GM21367 (cell line): ENCODE measurements around the gene PRR16.

Experiments
- ATAC-seq: cut with Tn5 transposase; IDR thresholded peaks from one replicate; pipeline ENCODE4 v1.9.1; 2021; ENCODE audit not compliant: unreplicated experiment

Gene PRR16

GRCh38 chr5:120567066-120567465, 103.0 kb downstream of the PRR16 start:
- no peak for ATAC-seq

- ATAC-seq, result no peak
These were observed 103.8 kb downstream of the PRR16 start for GRCh38 chr5:120567921-120568320.

- no peak for ATAC-seq
These were observed 104.6 kb downstream of the PRR16 start for GRCh38 chr5:120568711-120569110.

- ATAC-seq, result no peak
These were observed 112.5 kb downstream of the PRR16 start for GRCh38 chr5:120576588-120576987.

DNA sequence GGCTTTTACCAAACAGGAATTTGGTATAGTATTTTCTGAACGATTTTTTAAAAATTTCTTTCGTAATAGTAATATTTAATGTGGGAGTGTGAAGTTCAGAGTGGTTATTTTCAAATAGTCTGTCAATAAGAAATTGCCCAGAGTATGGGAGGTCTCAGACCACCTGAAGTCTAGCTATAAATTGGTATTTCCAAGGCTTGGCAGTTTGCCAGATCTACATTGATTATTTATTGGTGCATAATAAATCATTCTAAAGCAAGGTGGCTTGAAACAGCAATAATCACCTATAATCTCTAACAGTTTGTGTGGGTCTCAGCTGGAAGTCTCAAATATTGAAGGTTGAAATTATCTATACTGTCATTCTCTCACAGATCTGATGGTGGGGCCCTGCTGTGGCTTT, 118.5 kb downstream of the PRR16 start:
- ATAC-seq, result no peak

DNA sequence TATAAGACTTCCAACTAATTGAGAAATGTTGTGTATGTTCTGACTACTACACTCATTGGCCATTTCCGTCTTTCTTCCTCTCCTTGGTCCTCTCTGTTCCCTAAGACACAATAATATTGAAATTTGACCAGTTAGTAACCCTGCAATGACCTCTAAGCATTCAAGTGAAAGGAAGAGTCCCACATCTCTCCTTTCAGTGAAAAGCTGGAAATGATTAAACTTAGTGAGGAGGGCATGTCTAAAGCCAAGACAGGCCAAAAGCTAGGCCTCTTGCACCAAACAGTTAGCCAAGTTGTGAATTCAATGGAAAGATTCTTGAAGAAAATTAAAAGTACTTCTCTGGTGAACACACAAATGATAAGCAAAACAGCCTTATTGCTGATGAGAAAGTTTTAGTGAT, 122.5 kb downstream of the PRR16 start:
- ATAC-seq, result no peak

DNA sequence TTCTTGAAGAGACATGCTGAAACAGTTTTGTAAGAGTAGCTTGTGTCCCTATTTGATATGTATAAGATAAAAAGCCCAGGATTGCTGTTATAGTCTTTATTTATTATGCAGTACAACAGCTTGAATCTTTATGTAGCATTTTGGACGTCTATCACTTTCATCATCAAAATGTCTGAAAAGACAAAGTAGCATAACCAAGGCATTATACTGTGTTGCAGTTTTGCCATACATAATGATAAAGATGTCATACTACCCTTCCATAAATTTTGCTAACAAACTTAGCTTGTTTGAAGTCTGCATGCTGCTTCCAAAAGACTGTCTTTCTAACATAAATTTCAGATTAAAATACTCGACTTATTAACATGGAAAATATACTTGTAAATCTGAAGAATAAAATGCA, 127.8 kb downstream of the PRR16 start:
- no peak for ATAC-seq

DNA sequence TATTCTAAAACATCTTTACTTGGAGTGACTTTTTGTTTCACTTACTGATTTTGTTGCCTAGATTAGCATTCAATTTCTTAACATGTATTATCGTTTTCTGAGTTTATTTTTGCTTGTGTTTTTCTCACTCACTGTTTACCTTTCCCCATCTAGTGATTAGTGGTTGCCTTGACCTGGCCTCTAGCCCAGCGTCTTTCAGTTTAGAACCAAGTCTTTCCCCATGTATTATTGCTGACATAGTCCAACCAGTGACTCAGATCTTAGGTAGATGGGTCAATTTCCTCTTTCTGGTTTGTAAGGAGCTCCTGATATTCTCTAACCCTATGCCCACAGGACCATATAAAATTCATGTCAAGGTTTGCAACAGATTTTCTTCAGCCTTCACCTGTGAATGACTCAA, 135.5 kb downstream of the PRR16 start:
- no peak for ATAC-seq

- ATAC-seq, result no peak
These were observed 136.5 kb downstream of the PRR16 start for GRCh38 chr5:120600639-120601038.

DNA sequence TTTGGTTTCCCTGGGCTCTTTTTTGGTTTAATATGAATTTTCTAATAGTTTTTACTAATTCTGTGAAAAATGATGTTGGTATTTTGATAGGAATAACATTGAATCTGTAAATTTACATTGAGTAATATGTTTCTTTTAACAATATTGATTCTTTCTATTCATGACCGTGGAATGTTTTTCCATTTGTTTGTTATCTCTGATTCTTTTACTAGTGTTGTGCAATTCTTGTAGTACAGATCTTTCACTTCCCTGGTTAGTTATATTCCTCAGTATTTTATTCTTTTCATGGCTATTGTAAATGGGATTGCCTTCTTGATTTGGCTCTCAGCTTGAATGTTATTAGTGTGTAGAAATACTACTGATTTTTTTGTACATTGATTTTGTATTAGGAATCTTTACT, 137.9 kb downstream of the PRR16 start:
- no peak for ATAC-seq

- ATAC-seq, result no peak
These were observed 140.8 kb downstream of the PRR16 start for GRCh38 chr5:120604884-120605283.

- ATAC-seq, result no peak
These were observed 141.4 kb downstream of the PRR16 start for GRCh38 chr5:120605325-120606079.

GRCh38 chr5:120609570-120609969, 145.5 kb downstream of the PRR16 start:
- no peak for ATAC-seq

DNA sequence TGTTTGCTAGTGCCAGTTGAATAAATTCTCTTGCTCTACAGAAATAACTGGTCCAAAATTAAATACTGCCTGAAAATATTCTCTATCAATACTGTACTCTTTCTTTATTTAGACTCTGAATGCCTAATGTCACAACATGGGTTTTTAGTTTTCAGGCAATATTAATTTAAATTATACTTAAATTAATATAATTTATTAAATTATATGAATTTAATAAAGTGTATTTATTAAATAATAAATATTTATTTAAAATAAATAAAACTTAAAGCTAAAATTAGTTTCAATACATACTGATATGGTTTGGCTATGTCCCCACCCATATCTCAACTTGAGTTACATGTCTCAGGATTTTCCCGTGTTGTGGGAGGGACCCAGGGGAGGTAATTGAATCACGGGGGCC, 146.0 kb downstream of the PRR16 start:
- ATAC-seq, result no peak

DNA sequence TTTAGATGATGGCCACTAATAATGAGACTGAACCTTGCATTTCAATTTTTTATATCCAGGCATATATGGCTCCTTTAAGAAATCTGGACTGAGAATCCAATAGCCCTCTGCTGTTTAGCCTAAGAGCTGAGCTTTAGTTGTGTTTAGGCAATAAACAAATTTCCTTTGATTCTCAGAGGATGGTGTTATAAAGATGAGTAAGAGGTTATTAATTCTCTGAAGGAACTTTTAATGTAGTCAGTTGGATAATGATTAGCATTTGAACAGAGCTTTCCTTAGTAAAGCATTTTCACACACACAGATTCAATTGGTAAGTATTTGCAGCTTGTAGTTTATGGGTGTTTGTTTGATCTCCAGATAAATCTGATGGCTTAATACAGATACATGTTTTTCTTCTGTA, 149.6 kb downstream of the PRR16 start:
- no peak for ATAC-seq

DNA sequence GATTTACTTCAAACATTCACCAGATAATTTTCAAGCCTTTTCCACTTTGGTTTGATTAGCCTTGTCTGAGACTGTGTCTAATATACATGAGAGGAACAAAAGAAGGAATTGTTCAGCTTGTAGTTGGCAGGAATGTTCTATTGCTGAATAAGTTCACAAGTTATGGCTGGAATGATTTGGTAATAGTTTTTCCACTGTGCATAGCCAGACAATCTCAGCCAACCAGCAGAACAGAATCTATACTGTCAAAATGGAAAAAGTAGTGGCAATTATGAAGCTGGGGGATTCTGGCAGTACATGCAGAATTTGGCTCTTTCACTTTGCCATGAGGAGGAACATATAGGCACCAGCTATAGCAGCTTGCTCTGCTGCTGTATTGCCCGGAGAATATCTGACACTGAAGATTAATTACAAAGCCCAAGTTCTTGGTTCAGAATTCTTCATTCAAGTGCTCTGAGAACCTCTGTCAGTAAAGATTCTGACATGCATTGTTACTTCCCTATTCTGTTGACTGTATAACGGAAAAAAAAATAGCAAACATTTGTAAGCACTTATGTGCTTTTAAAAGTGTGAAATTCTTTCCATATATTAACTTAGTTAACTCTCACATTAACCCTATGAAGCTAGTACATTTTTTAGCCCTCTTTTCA, 150.6 kb downstream of the PRR16 start:
- ATAC-seq, result no peak

DNA sequence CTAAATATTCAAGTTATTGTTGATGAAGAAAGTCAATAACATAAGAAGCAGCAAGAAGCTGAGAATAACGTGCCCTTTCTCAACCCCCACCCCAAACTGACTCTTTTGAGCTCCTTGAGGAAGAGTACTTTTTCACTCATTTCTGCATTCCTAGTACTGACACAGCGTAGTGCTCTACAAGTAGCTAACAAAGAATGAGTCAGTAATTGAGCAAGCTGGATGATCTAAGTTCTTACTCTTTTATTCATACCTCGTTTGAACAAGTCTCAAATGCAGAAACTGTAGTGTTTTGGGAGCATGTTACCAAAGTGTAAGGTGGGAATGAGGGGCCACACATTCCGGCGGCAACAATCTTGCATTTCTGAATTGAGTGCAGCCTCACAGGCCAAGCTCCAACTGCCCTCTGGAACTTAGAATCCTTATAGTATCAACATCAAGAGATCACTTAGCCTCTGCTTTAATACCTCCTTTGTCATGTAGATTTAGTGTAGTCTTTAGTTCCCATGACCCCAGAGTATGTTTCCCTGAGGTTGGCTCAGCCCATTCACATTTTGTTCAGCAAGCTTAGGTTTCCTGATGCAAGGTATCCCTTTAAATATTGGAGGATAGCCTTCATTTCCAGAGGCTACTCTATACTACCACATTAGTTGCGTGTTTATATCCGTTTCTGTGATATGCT, 152.0 kb downstream of the PRR16 start:
- no peak for ATAC-seq

- ATAC-seq, result no peak
These were observed 157.2 kb downstream of the PRR16 start for GRCh38 chr5:120621339-120621738.

DNA sequence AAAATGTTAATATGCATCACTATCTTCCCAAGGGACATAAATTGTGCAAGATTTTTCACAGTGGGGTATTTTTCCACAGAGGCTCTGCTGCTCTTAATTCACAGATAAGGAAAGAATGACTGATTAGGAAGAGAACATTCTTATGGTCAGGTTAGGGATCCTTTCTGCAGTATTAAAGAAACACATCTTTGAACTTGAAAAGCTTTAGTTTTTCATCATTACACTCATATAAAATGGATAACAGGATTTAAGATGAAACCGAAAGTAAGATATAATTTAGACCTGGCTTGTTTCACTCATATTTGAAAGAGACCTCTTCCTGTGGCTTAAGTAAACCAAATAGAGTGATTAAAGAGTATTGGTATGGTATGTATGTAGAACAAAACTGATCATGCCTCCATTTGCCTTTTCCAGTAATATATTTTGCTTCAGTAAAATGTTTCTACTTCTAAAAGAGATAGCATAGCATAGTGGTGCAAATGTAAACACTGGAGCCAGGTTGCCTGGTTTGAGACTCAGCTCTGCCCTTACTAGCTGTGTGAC, 160.0 kb downstream of the PRR16 start:
- ATAC-seq, result no peak

DNA sequence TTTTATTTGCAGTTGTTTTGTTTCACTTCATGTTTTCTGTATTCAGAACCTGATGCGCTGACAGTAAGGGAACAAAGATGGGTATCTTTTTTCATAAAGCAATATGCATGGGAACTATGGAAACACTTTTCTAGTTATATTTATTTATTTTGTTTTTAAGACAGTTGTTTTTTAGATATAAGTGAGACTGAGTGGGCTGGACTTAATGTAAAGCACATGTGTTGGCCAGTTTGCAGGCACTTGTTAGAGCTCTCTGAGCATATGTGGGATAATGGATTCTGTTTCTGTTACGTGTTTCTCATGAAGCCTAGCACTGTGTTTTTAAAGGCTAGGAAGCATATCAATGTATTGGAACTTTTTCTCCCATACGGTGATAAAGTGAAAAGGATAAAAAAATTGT, 164.1 kb downstream of the PRR16 start:
- ATAC-seq, result no peak

DNA sequence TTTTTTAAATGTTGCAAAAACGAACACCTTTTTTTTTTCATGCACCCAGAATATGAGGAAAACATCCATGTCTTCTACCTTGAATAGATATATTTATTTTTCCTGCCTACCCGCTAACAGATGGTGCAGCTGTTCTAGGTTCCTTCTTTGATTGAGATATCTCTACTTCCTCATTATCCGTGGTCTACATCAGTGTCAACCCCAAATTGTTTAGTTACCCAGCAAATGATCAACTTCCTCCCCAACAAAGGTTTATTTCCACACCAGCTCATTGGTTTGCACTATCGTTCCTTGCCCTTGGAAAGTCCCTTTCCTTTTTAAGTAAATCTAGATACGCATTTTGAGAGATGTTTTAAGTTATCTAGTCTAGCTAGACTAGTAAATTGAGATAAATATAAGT, 166.4 kb downstream of the PRR16 start:
- ATAC-seq, result no peak

- no peak for ATAC-seq
These were observed 167.5 kb downstream of the PRR16 start for GRCh38 chr5:120631611-120632010.
